NCI-H526 (cell line): ENCODE measurements around the gene SOCS1.
"Not testable (repeated sequence)": the region's sequence is repeated elsewhere in the genome, so short reads cannot be mapped to it uniquely, and the experiment has no call there.

Source experiments
- DNase-seq, 2 experiments: peaks; one replicate each; lab custom pipeline; 2025; lab: John Stamatoyannopoulos, UW

The SOCS1 gene

DNA sequence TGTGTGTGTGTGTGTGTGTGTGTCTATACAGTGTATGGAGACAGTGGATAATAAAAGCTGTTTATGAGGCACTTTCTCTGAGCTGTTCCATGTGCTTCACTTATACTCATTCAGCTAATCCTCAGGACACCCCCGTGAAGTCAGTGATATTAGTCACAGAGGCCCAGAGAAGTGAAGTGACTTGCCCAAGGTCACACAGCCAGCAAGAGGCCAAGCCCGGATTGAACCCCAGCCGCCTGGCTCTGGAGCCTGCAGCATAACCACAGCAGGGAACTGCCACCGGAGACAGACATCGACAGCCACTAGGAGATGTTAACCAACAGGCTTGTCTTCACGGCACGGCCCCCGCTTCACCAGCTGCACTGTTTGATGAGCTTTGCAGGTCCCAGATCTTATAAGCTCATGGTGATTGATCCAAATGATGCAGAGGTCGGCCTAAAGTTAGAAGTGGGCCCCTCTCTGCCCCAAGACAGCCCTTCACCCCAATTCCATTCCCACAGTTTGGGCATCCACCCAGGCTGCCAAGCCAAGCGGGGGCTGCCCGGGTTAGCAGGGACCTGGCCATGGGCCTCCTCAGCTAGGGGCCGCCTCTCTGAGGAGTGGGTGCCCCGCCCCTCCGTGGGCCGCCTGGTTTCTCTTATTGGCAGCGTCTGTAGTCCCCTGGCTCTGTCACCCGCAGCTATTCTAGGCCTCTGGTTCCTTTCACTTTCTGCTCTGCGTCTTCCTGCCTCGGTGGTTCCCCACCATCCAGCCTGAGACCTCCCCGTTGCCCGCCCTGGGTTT, 30.9 kb downstream of the SOCS1 start:
- DNase-seq = no peak

DNA sequence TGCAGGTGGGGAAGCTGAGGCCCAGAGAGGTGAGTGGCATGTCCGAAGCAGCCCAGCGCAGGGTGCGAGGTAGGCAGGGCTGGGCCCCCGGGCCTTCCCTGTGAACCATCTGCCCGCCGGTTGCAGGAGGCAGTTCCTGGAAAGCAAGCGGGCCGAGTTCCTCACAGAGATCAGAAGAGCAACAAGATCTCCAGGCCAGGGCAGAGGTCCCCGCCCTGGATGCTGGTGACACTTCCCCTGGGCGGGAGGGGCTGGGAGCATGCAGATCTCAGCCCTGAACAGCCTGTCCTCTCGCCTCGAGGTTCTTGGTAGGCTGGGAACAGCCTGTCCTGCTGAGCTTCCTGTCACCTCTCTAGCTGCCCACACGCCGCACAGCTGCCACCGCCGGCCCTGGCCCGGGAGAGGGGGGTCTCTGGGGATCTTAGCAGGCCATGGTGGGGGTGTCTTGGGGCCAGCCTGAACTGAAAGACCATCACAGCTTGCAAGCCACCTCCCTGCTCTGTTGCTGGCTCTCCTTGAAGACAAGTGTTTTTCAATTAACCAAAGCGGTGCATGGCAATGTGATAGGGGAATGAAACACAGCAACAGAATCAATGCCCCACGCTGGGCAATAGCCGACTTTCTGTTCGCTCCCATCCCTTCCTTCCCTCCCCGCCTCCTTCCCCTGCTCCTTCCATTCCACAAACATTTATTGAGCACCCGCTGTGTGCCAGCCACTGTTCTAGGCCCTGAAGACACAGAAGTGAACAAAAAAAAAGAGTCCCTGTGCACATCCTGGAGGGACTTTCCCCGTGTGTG, 31.7 kb downstream of the SOCS1 start:
- DNase-seq = no peak

DNA sequence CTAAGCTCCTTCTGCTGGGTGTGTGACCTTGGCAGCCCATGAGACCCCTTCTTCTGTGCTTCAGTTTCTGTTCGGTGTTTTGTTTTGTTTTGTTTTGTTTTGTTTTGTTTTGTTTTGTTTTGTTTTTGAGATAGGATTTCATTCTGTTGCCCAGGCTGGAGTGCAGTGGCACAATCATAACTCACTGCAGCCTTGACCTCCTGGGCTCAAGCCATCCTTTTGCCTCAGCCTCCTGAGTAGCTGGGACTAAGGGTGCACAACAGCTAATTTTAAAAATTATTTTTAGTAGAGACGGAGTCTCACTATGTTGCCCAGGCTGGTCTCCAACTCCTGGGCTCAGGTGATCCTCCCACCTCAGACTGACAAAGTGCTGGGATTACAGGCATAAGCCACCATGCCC, 35.5 kb downstream of the SOCS1 start:
- DNase-seq = not testable (repeated sequence)

DNA sequence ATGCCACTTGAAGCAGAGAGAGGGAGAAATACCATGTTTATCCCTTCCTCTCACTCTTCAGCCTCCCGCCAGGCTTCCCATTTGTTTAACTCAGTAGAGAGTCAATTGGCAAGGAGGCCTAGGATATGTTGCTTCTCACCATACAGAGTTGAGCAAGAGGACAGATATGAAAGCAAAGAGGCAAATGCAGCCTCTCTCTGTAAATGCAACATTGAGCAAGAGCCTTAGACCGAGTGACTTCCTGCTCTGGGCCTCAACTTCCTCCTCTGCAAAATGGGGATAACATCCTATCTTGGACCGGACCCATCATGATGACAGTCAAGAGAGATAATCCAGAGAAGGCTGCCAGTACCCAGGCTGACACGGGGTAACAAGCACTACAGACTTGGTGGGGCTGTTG, 36.8 kb downstream of the SOCS1 start:
- DNase-seq = no peak

DNA sequence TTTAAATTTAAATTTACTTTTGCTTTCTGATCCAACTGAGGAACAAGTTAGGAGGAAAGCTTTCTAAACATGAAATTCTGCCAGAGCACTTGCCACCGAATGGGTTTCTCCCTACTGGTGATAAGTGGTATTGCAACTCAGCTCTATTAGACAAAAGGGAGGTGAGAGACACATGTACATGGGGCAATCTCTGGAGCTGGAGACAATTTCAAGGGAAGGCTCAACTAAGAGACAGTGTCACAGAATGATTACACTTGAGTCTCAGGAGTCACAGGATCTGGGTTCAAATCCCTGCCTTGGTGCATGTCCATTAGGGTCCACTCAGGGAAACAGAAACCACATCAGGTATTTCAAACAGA, 37.4 kb downstream of the SOCS1 start:
- DNase-seq = peak in 1 of 2 experiments; percentile 13

DNA sequence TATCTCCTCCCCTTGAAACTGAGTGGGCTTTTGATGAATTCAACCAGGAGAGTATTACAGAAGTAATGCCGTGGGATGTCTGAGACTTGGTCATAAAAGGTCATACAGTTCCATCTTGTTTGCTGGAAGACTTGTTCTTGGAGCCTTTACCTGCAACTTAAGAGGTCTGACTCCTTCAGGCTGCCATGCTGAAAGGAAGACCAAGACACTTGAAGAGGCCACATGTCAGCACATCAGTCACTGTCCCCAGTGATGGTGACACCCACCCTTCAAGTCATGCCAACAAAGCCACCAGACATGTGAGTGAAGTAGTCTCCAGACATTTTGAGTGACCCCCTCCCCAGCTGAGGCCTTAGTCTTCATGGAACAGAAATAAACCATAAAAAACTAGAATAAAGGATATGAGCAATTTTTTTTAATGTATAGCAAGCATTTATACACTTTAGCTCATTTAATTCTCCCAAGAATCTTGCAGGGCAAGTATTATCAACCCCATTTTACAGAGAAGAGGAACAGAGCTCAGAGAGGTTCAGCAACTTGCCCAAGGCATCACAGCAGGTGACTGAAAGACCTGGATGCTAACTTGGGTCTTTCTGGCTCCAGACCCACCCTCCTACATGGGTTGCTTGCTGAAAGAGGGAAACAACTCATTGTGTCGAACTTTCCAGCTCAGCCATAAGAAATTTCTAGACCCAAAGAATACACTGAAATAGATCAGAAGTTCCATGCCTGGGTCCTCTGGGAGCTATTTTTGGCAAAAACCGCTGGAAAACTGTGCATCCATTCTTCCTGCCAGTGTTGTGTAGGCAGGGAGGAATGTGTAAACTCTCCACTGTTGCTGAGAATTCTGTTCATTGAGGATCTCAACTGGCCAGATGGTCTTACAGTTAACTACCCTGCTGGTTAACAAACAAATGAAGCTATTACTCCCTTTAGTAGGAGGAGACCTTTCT, 38.1 kb downstream of the SOCS1 start:
- DNase-seq = no peak

DNA sequence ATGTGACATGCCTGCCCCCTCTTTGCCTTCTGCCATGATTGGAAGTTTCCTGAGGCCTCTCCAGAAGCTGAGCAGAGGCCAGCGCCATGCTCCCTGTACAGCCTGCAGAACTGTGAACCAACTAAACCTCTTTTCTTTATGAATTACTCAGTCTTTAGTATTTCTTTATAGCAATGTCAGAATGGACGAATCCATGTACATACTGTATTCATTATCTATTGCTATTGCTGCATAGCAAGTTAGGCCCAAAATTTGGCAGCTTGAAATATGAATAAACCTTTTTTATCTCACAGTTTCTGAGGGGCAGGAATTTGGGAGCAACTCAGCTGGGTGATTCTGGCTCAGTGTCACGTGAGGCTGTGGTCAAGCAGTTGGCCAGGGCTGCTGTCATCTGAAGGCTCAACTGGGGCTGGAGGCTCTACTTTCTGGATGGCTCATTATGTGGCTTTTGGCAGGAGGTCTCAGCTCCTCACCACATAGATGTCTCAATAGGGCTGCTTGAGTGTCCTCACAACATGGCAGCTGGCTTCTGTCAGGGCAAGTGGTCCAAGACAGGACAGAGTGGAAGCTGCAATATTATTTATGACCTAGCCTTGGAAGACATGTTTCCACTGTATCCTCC, 40.0 kb downstream of the SOCS1 start:
- DNase-seq = no peak

DNA sequence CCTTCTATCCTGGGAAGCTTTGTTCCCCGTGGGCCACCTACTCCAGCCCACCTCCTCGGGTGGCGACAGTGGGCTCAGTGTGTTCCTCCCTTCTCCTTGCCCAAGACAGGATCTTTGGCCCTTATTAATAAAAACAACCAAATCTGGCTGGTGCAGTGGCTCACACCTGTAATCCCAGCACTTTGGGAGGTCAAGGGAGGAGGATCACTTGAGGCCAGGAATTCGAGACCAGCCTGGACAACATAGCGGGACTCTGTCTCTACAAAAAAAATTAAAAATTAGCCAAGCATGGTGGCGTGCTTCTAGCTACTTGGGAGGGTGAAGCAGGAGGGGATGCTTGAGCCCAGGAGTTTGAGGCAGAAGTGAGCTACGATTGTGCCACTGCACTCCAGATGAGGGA, 42.2 kb downstream of the SOCS1 start:
- no peak for DNase-seq

DNA sequence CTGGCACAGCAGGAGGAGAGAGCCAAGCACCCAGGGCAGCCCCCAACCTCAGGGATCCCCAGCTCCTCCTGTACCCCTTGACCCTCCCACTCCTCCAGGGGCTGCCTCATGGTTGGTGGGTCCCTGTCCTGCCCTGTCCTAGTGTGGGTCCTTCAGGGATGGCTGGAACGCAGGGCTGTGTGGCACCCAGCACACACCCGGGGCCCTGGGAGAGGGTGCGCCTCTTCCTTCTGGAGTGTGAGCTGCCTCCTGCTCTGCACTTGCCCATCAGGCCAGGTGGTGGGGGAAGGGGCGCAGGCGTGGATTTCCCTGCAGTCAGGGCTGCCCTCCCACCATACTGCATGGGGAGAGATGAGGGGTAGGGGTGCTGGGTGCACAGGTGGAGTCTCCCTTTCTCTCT, 42.6 kb downstream of the SOCS1 start:
- no peak for DNase-seq

DNA sequence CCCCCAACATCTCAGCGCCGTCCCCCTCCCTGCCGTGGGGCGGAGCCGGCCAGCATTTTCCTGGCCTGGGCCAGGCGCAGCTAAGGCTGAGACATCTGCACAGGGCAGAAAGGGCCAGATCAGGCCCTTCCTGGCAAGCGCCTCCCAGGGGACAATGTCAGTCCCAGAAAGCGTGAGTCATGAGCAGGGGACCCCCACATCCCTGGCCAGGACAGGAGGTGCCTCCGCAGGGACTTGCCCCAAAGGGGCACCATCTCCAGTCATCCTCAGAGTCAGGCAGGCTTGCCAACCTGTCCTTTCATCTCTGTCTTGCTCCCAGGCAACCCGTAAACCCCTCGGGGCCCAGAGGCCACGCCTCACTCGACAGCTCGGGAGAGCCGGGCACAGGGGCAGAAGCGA, 43.2 kb downstream of the SOCS1 start:
- peak in 1 of 2 experiments; percentile 14 for DNase-seq

DNA sequence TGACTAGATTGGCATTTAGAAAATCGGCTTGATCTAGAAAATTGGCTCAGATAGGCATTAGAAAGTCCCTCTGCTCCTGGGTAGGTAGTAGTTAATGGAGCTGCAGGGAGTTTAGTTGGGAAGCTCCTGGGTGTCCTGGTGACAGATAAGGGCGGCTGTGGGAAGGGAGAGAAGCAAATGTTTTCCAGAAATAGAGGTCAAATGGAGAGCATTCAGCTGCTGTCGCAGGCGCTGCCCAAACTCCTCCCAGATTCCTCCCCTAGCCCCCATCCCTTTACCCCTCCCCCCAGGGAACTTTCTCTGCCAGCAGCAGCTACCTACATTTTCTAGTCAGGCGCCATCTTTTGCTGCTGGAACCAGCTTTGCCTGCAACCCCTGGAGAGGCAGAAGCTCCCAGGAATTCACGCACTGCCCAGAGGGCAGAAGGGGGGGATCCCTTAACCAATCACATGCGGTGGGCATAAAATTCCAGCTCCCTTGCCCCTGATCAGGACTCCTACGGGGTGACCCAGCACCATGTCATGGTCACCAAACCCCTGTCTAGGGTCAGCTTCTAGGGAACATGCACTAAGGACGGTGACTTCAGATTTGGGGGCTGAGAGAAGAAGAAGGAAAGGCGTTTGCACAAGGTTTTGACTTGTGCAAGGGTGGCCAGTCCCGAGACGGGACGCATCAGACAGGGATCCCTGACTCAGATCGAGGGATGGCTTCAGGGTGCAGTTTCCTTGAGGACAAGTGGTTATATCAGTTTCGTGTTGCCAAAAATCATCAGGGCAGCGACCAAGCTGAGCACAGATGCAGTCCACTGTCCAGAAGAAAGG, 43.8 kb downstream of the SOCS1 start:
- no peak for DNase-seq

DNA sequence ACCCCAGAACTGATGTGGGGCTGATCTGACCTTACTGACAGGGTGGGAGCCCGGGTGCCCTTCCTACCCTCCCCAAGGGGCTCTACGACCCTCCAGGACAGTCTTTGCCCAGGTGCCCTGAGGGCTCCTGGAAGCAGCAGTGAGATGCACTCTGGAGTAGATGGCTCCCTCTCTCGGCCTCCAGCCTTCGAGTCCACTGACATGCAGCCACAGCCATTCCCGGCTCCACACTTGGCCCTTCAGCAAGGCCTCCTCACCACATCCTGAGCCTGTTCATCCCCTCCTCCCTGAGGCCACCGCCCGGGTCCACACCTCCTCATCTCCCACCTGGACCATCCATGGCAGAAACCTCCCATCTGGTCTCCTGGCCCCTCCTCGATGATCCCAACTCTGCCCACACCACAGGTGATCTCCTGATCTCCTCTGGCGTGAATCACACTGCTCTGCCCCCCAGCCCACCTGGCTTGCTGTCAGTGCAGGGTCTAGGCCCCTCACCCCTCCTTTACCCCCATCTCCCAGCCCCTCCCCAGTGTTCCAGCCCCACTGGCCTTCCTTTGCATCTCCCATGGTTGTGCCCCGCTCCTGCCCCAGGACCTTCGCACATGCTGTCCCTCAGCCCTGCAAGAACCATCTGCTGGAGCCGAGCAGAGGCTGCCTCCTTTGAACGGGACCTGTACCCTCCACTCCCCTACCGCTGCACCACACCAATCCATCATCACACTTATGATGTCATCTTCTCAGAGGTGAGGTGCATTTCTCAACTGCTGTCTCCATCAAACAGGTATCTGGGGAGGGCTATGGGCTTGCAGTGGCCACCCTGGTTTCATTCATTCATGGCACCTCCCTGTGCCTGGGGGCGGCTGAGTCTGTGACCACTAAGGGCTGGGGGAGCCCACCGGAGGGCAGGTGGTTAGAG, 44.7 kb downstream of the SOCS1 start:
- DNase-seq = no peak

DNA sequence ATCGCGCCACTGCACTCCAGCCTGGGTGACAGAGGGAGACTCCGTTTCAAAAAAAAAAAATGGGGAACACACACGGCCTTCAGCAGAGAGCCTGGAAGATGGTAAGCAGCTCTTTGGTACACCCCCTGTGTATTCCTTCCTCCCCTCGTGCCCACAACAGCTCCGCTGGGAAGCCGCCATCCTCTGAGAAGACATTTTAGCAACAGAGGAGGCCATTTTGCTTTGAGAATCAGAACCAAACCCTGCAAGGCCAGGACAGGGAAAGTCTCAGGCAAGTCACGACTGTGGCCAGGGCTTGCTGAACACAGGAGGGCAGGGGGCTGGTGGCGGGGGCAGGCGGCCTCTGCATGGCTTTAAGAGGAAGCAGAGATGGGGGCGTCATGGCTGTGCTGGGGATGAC, 45.7 kb downstream of the SOCS1 start:
- no peak for DNase-seq

DNA sequence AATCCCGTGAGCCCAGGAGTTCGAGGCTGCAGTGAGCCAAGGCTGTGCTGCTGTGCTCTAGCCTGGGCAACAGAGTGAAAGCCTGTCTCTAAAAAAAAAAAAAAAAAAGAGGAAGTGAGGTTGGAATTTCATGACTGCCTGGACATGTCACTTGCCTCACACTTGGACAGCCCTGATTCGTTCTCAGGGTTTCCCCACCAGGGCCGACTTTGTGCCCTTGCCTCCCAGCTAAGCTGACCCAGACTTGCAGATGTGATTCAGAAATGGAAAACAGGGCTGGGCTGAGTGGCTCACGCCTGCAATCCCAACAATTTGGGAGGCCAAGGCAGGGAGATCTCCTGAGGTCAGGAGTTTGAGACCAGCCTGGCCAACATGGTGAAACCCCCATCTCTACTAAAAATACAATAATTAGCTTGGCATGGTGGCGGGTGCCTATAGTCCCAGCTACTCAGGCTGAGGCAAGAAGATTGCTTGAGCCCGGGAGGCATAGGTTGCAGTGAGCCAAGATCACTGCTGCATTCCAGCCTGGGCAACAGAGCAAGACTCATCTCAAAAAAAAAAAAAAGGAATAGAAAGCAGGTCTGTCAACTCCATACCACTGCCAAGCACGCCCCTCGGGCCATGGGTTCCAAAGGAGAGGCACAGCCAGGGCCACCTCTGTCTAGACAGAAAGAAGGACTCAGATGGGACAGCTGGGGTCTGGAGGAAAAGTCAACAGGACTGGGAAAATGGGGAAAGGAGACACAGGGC, 46.9 kb downstream of the SOCS1 start:
- no peak for DNase-seq

DNA sequence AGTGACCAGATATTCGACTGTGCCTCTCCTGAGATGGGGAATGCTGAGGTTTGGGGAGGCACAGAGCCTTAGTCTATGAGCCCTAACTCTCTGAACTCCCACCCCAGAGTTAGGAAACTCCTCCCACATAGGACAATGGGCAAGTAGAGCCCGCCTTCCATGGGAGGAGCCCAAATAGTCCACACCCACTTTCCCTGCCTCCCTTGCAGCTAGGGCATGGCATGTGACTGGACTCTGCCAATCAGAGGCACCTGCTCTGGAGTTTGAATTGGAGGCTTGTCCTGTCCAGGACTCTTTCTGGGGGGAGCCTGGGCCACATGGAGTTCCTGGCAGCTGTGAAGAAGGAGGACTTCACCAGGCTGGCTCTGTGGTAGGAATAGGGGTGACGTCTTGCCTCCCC, 48.4 kb downstream of the SOCS1 start:
- DNase-seq = no peak

DNA sequence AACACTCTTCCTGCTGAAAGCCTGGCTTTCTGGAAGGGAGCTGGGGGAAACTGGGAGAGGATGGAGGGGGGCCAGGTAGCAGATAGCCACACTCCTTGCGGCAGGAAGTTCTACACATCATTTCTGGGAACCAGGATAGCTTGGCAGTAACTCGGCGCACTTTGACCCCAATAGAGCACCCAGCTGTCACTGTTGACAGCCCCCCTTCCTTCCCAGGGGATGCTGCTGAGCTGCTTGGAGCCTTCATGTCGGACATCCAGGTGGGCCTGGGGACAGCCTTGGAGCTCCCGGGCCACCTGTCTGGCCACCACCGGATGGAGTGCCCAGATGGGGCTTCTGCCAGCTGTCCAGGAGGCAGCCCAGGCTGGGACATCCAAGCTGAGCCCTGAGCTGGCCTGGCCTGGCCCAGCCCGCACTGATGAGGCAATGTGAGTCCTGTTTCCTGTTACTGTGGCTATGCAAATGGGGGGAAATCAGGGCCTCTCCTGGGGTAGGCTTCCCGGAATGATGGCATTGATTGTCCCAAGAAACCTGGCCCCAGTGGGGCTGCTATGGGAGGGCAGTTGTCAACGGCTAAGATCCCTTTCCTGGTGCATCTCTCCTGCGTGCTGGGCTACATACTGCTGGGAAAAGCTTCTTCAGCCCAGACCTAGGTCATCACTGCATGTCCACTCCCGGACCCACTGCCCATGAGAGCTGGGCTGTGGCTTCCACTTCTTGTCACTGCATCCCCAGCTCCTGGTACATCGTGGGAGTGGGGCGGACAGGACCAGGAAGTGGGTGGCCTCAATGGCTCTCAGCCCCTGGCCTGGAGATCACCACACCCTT, 50.0 kb downstream of the SOCS1 start:
- peak; percentile 15 to 49 for DNase-seq

DNA sequence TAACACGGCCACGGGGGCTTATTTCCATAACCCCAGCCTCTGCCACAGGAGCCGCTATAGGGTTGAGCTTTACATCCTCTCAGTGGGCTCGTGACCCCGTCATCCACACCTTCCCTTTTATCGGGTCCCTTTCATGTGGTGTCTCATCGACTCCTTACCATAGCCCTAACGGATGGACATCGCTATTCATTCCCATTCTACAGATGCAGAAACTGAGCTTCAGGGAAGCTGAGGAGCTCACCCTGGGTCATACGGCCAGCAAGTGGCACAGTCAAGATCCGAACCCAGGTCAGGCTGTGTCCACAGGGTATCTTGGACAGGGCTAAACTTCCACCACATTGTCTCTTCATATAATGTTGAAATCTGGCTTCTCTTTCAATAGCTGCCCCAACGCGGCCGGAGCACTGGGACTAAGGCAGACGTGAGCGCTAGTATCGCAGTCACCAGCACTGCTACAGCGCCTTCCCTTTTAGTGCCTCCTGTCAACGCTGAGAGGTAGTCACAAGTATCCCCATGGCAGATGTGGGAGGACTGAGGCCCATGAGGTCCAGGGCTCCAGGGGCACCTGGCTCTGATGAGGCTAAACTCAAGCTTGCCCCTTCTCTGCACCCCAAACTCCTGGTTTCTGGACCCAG, 50.8 kb downstream of the SOCS1 start:
- DNase-seq = no peak

DNA sequence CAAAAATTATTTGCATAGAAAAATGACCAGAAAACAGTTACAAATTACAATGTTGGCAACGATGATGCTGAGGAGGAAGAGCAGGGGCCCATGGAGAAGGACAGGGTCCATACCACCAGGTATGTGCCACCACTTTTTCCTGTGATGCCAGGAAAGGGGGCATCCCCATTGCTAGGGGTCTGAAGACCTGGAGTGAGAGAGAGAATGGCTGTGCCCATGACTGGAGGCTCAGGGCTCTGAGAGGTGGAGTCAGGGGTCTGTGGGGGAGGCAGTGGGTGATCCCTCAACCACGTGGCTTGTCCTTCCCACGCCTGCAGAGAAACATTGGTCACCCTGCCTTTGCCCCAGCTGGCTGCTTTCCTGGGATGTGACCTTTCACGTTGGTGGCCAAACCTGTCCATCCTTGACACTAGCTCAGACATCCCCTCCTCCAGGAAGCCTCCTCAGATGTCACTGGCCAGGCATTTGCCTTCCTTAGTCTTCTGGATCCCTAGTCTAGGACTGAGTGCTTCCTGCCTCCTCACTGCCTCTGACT, 51.4 kb downstream of the SOCS1 start:
- no peak for DNase-seq
